RWPE2 (cell line): ENCODE data around the gene DAAM2.

Experiments
- ATAC-seq: fragments of 200-7000 bp; cut with Tn5 transposase; 3 replicates; pipeline ENCODE4 v1.9.1; 2021; ENCODE audit warnings: low read depth
- DNase-seq: peaks from one replicate; pipeline ENCODE4 v3.0.0-alpha.2; 2020; ENCODE audit warnings: low spot score
- H3K27ac ChIP-seq: fragments of 450-650 bp; 2 replicates; pipeline ENCODE4 v1.5.1; 2017; ENCODE audit warnings: mild to moderate bottlenecking; ENCODE audit not compliant: poor library complexity, severe bottlenecking
- H3K27me3 ChIP-seq: fragments of 250-450 bp; sonication (Bioruptor Pico); 2 replicates; pipeline ENCODE4 v1.5.1; 2021; ENCODE audit warnings: mild to moderate bottlenecking, moderate library complexity; ENCODE audit not compliant: insufficient read depth, poor library complexity, severe bottlenecking
- H3K36me3 ChIP-seq: fragments of 250-450 bp; sonication (Bioruptor Pico); 2 replicates; pipeline ENCODE4 v1.5.1; 2020; ENCODE audit warnings: low read depth, mild to moderate bottlenecking, moderate library complexity
- H3K4me1 ChIP-seq: fragments of 250-450 bp; sonication (Bioruptor Pico); 2 replicates; pipeline ENCODE4 v1.5.1; 2021; ENCODE audit warnings: mild to moderate bottlenecking, moderate library complexity; ENCODE audit not compliant: insufficient read depth, poor library complexity, severe bottlenecking
- H3K4me3 ChIP-seq: fragments of 250-450 bp; sonication (Bioruptor Pico); 2 replicates; pipeline ENCODE4 v1.5.1; 2021; ENCODE audit warnings: mild to moderate bottlenecking, moderate library complexity; ENCODE audit not compliant: severe bottlenecking
- H3K9me3 ChIP-seq: fragments of 250-450 bp; sonication (Bioruptor Pico); 2 replicates; pipeline ENCODE4 v1.5.1; 2021; ENCODE audit warnings: mild to moderate bottlenecking, moderate library complexity; ENCODE audit not compliant: severe bottlenecking
- TF ChIP-seq, protein P1 (sequence below): fragments of 450-650 bp; IDR thresholded peaks from one replicate; pipeline ENCODE4 v1.5.1; 2017; ENCODE audit warnings: mild to moderate bottlenecking, moderate library complexity; ENCODE audit not compliant: poor library complexity, severe bottlenecking

Gene DAAM2

DNA sequence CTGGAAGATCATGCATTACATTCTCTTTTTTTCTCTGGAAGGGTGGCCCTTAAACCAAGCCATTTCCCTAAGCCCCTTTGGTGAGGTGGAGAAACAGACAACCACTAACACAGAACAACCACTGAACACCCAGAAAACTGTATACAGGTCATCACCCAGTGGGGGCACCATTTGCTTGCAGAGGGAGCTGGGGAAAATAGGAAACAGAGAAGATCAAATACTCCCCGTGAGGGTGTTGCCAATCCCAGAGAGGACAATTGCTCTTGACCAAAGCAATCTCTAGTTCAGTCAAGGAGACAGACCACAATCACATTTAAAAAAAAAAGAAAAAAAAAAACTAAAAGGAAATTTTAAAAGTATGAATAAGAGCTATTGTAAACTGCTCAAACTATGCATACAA lies 865 bp upstream of the DAAM2 start:
- Histone ChIP-seq H3K4me3 (no peak overlapping the region), H3K27ac (no peak overlapping the region), H3K4me1 (no peaks in the 10 kb centered on the region), H3K27me3 (peaks cover 46% of the 10 kb centered on the region), H3K9me3 (no peaks in the 10 kb centered on the region), H3K36me3 (no peaks in the 10 kb centered on the region)
- DNase-seq (no peak), ATAC-seq (no peak)
- TF ChIP-seq, protein P1, sequence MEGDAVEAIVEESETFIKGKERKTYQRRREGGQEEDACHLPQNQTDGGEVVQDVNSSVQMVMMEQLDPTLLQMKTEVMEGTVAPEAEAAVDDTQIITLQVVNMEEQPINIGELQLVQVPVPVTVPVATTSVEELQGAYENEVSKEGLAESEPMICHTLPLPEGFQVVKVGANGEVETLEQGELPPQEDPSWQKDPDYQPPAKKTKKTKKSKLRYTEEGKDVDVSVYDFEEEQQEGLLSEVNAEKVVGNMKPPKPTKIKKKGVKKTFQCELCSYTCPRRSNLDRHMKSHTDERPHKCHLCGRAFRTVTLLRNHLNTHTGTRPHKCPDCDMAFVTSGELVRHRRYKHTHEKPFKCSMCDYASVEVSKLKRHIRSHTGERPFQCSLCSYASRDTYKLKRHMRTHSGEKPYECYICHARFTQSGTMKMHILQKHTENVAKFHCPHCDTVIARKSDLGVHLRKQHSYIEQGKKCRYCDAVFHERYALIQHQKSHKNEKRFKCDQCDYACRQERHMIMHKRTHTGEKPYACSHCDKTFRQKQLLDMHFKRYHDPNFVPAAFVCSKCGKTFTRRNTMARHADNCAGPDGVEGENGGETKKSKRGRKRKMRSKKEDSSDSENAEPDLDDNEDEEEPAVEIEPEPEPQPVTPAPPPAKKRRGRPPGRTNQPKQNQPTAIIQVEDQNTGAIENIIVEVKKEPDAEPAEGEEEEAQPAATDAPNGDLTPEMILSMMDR = no peak

DNA sequence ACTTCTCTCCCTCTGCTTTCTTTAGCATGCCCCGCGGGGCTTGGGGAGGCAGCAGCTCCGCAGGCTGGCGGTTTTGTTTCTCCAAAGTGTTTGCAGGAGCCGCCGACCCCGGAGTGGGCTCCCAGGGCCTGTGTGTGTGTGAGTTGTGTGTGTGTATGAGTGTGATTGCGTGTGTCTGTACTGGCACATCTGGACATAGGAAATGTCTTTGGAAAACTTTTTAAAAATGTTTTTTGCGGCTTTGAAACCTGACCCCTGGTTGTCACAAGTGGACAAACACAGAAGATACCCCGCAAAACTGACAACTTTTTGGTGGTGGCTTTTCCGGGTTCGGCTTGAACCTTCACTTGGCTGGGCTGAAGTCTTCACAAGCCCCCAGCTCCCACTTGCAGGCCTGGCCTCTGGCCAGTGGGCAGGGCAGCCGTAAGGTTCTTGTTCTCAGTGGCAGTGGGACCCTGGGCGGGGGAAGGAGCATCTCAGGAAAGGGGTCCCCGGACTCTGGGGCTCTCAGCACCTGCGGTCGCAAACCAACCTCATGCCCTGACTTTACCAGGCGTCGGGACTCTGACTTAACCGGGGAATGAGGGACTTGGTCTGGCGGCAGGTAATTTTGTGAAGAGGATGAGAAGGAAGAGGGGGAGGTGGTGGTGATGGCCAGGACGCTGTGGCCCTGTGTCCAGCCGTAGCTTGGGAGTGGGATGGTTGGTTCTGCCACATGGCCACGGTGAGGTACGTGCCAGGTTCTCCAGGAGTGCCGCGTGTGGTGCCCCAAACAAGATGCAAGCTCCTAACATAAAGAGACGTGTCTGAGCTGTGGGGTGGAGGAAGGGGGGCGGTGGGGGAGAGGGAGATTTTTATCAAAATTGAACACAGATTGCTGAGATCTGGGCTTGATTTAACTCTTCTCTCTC lies 619 bp downstream of the DAAM2 start:
- TF ChIP-seq, protein P1 = no peak
- H3K4me3 ChIP-seq = peak overlapping the region; percentile 23
- no peaks in the 10 kb centered on the region for H3K4me1 ChIP-seq
- no peak for ATAC-seq
- H3K9me3 ChIP-seq = no peaks in the 10 kb centered on the region
- H3K36me3 ChIP-seq = no peaks in the 10 kb centered on the region
- H3K27ac ChIP-seq = no peak overlapping the region
- peaks cover 39% of the 10 kb centered on the region for H3K27me3 ChIP-seq
- DNase-seq = no peak

DNA sequence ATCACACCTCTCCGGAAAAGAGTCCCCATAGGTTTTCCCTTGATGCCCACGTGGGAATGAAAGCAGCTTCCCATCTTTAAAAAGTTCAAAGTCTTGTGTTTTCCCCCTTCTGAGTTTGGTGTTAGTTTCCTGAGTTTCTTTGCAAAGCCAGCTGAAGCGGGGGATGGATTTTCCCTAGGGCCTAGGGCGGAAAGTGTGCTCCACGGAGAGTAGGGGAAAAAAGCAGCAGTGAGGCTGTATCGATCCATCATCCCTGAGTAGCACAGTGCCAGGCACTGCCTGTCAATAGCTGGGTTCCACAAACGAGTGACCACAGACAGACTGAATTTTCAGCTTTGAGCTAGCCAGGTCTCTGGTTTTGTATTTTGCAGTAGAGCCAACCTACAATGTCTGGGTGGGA lies 1.3 kb downstream of the DAAM2 start:
- no peaks in the 10 kb centered on the region for H3K9me3 ChIP-seq
- no peaks in the 10 kb centered on the region for H3K36me3 ChIP-seq
- no peak overlapping the region for H3K4me3 ChIP-seq
- no peak for ATAC-seq
- no peaks in the 10 kb centered on the region for H3K4me1 ChIP-seq
- no peak overlapping the region for H3K27ac ChIP-seq
- H3K27me3 ChIP-seq = peaks cover 39% of the 10 kb centered on the region
- TF ChIP-seq, protein P1 = no peak
- DNase-seq = no peak

DNA sequence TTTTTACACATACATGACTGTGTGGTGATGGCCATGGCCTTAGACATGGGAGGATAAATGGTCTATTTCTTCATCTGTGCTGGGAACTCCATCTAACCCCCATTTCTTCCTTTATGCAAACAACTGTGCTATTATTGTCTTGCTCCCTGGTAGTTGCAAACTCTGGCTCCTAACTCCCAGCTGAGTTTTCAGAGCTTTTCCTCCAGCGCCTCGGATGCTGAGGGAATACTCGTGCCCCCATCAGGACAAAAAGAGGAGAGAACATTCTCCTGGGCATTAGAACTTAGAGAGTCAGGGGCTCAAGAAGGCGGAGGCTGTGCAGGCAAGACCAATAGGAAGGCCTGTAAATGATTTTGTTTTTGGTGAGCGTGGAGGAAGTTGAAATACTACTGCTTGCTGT lies 2.1 kb downstream of the DAAM2 start:
- TF ChIP-seq, protein P1 = no peak
- H3K9me3 ChIP-seq = no peaks in the 10 kb centered on the region
- no peak overlapping the region for H3K27ac ChIP-seq
- ATAC-seq = no peak
- H3K36me3 ChIP-seq = no peaks in the 10 kb centered on the region
- no peak overlapping the region for H3K4me3 ChIP-seq
- H3K27me3 ChIP-seq = peaks cover 42% of the 10 kb centered on the region
- no peaks in the 10 kb centered on the region for H3K4me1 ChIP-seq
- no peak for DNase-seq

DNA sequence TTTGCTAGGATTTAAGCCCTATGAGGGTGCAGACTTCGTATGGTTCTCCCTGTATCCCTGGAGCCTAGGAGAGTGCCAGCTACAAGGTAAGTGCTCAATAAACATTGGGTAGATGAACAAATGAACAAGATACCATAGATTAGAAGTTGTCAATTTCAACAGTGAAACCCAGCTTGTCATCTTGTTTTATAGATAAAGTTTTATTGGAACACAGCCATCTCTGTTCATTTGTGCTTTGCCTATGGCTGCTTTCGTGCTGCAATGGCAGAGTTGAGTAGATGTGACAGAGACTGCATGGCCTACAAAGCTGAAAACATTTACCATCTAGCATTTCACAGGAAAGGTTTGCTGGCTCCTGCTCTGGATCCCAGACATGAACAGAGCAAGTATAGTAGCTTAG lies 5.6 kb downstream of the DAAM2 start:
- ATAC-seq = no peak
- TF ChIP-seq, protein P1 = no peak
- DNase-seq = no peak
- Histone ChIP-seq H3K27ac (no peak overlapping the region), H3K27me3 (peaks cover 44% of the 10 kb centered on the region), H3K36me3 (no peaks in the 10 kb centered on the region), H3K4me1 (no peaks in the 10 kb centered on the region), H3K4me3 (no peak overlapping the region), H3K9me3 (no peaks in the 10 kb centered on the region)
